Islet precursor cell (in vitro differentiated cells): Measurements from ENCODE around the gene BBS1.

ENCODE experiments used
- DNase-seq: peaks from one replicate; pipeline ENCODE4 v3.0.0-alpha.2; 2018

Gene BBS1

DNA sequence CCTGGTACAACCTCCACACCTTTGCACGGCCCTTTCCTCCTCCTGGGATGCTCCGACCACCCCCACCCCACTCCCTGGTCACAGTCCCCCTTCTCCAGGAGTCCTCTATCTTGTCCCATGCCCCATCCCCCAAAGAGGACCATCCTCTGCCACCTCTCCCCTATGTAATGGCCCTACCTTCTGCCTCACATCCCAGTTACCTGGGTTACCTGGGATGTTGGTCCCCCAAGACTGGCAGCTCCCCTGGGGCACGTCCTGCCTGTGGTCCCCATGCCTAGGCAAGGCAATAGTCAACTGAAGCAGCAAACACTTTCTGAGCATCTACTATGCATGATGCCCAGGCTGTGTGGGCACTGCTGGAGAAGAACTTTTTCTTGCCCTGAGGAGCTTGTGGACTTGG lies 45.0 kb downstream of the BBS1 start:
- no peak for DNase-seq

DNA sequence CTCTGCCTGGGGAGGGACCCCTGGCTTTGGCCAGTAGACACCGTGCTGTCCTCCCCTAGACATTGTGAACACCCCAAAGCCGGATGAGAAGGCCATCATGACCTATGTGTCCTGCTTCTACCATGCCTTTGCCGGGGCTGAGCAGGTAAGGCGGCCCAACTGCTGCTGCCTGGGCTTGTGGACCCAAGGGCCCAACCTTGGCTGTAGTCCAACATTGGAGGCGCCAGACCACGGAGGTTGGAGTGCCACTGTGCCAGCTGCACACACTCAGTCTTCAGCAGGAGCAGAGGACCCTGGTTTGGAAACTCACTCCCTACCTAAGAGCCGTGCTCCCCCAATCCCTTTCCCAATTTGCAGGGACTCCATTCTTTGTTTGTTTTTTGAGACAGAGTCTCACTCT lies 45.7 kb downstream of the BBS1 start:
- no peak for DNase-seq

DNA sequence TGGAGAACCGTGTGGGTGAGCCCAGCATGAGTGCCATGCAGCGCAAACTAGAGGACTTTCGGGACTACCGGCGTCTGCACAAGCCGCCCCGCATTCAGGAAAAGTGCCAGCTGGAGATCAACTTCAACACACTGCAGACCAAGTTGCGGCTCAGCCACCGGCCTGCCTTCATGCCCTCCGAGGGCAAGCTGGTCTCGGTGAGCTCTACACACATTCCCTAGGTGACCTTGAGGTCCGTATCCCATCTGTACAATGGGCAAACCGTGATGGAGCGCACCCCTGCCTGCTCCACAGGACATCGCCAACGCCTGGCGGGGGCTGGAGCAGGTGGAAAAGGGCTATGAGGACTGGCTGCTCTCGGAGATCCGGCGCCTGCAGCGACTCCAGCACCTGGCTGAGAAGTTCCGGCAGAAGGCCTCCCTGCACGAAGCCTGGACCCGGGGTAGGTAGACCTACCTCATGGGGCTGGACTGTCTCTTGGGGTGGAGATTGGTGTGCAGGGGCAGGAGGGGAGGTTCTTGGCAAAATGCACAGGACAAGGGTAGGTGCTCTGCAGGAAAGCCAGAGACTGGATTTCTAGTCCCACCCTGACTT lies 47.4 kb downstream of the BBS1 start:
- peak; percentile 45 for DNase-seq

DNA sequence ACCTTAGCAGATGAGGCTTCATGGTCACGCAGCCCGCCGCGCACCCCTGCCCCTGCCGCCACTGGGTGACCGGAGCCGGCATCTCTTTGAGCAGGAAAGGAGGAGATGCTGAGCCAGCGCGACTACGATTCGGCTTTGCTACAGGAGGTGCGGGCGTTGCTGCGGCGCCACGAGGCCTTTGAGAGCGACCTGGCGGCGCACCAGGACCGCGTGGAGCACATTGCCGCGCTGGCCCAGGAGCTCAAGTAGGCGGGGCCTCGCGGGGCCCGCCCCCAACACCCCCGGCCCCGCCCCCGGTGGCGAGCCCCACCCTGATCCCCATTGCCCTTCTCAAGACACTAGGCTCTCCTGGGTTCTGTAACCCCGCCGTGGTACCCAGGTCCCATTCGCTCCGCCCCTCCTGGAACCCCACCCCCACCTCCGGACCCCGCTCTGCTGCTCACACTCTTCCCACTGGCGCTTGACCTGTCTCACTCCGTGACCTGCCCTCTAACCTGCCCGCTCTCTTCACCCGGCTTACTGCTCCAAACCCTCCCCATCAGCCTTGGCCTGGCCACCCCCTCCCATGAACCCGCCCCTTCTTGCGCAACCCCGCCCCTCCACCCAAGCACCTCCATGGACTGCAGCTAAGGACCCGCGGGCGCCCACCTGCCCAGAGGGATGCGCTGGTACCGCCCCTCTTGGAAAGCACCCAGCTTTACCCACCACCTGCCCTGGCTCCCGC lies 48.9 kb downstream of the BBS1 start:
- no peak for DNase-seq

DNA sequence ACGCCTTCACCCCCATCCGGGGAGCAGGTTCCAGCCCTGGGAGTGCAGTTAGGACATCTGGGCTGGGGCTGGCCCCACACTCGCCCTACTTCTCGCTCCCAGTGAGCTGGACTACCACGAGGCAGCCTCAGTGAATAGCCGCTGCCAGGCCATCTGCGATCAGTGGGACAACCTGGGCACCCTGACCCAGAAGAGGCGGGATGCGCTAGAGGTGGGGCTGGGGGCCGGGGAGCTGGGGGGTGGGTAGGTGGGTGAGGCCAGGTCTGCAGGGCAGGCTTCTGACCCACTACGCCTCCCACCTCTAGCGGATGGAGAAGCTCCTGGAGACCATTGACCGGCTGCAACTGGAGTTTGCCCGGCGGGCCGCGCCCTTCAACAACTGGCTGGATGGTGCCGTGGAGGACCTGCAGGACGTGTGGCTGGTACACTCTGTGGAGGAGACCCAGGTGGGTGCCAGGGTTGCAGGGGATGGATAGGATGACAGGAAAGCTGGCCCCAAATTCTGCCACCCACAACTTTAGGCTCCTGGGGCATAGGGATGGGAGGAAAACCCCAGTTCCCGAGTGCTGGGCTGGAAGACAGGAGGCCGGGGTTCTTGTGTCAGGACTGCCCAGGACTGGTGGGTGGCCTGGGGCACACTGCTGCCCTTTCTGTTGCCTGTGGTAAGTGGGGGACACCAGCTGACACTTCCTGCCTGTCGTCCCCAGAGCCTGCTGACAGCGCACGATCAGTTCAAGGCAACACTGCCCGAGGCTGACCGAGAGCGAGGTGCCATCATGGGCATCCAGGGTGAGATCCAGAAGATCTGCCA lies 49.6 kb downstream of the BBS1 start:
- DNase-seq, result peak; percentile 43

DNA sequence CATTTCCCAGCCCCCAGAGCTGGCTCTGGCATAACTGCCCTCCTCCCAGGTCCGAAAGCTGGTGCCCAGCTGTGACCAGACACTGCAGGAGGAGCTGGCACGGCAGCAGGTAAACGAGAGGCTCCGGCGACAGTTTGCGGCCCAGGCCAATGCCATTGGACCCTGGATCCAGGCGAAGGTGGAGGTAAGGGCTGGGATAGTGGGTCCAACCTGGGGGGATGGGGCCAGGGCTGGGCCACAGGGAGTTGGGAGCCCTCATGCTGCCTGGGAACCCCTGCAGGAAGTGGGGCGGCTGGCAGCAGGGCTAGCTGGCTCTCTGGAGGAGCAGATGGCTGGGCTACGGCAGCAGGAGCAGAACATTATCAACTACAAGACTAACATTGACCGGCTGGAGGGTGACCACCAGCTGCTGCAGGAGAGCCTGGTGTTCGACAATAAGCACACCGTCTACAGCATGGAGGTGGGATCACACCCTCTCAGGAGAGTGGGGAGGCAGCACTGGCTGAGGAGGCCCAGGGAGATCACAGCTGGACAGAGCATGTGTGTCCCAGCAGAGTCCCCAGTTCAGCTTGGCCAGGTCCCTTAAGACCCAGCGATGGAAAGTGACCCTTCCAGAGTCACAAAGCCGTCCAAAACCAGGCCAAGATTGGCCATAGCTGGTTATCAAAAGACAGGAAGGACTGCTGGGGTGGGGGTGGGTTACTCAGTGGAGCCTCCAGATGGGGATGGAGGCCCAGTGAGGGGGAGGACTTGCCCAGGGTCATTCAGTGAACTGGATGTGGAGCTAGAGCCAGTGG lies 50.9 kb downstream of the BBS1 start:
- DNase-seq, result peak; percentile 47

DNA sequence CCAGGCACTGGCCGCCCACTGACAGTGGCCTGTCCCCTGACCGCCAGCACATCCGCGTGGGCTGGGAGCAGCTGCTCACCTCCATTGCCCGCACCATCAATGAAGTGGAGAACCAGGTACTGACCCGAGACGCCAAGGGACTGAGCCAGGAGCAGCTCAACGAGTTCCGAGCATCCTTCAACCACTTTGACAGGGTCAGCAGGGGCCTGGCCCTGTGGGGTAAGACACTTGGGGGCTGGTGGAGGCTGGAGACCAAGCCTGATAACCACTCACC lies 51.5 kb downstream of the BBS1 start:
- DNase-seq, result no peak

DNA sequence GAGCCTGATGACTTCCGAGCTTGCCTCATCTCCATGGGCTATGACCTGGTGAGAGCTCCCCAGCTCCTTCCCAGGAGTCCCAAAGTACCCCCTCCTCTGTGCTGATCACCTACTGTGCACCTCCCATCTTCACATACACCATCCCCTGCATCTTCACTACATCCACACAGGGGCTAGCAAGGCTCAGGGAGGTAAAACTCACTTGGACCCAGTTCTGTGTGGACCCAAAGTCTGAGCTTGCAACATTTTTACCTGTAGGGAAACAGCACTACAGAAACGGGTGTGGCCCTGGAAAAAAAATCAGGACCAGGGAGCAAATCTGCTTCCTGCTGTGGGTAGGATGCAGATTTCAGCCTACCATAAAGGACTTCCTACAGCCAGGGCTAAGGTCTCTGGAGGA lies 51.8 kb downstream of the BBS1 start:
- no peak for DNase-seq

DNA sequence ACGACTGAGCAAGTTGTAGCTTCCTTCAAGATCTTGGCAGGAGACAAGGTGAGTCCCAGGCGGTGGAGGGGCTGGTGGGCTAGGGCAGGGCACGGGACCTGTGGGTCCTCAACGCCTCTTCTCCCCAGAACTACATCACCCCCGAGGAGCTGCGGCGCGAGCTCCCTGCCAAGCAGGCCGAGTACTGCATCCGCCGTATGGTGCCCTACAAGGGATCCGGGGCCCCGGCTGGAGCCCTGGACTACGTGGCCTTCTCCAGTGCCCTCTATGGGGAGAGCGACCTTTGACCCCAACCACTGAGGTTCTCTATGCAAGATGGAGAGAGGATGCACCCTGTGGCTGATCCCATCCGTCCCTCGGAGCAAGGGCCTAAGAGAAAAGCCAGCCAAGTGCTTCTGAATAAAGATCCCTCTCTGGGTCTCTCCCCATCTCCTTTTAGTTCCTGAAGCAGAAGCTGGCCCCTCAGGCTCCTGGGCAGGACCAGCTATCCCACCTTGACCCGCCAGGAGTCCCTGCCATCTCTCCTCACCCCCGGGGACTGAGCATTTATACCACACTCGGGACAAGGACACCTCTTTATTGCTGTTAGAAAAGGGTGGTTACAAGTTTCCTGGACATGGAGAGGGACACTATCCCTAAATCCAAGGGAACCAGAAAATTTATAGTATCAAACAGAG lies 52.6 kb downstream of the BBS1 start:
- DNase-seq, result no peak

DNA sequence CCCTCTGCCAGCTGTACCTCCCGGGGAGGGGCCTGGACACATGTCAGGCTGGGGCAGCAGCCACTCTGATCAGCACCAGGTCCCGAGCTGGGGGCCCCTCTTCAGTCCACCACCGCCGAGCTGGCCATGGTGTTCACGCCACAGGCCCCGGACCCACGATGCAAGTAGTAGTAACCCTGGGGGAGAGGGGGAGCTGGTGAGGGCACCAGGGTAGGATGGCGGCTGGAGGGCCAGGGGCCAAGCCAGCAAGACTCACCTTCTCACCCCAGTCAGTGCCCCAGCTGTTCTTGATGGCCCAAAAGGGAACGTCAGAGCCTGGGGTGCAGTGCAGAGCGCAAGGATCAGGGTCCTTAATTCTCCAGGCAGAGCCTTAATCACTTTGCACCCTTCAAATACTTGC lies 53.4 kb downstream of the BBS1 start:
- peak; percentile 39 for DNase-seq

DNA sequence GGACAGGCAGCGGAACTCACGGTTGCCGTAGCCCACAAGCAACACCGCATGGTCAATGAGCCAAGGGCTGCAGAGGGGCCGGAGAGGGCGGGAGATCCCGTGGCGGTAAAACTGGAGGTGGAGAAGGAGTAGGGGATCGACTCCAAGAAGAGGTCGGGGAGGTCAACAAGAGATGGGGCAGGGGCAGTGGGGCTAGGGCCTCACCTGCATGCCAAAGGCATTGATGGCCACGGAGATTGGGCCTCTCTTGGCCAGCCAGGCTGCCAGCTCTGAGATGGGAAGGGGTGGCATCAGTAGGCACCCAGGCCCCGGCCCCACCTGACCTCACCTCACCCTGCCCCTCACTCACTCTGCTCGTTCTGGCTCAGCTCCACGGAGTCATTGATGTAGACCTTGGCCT lies 54.1 kb downstream of the BBS1 start:
- no peak for DNase-seq

DNA sequence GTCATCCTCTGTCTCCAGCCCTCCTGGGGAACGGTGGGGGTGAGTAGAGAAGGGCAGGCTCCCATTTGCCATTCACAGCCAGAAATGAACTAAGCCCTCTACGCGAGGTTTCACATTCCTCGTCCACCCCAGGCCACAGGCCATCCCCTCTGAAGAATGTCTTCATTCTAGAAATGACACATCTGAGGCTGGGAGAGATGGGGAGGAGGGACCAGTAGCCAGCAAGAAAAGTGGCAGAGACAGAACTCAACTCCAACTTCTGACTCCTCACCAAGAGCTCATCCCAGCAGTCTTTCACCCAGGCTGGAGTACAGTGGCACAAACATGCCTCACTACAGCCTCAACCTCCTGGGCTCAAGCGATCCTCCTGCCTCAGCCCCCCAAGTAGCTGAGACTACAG lies 54.5 kb downstream of the BBS1 start:
- DNase-seq, result peak; percentile 50

DNA sequence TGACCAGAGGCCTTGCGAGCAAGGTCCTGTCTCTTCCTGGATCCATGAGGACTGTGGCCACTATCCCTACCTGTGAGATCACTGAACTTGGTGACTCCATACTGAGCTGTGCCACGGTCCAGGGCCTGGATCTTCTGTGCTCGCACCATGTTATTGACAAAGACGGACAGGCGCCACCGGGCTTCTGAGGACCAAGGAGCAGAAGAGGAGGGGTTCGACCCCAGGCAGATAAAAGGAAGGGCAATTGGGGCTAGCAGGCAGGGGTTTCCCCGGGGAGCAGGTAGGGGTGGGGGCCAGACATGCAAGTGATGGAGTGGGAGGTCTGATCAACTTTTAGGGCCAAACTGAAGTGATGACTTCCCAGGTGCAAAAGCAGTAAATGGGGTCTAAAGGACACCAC lies 55.8 kb downstream of the BBS1 start:
- DNase-seq, result no peak

DNA sequence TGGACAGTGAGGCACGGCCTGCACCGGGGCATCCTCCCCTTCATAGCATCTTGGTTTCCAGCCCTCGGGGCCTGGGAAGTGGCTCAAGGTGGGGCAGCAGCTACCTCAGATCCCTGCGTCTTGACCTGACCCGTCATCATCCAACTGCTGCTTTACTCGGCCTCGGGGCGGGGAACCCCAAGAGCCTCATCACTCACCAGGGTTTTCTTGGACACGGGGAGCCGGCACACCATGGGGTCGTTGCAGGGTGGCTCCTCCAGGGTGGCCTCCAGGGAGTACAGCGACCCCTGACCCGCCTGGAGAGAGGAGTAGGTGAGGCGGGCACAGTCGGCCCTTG lies 57.3 kb downstream of the BBS1 start:
- DNase-seq, result peak; percentile 48

DNA sequence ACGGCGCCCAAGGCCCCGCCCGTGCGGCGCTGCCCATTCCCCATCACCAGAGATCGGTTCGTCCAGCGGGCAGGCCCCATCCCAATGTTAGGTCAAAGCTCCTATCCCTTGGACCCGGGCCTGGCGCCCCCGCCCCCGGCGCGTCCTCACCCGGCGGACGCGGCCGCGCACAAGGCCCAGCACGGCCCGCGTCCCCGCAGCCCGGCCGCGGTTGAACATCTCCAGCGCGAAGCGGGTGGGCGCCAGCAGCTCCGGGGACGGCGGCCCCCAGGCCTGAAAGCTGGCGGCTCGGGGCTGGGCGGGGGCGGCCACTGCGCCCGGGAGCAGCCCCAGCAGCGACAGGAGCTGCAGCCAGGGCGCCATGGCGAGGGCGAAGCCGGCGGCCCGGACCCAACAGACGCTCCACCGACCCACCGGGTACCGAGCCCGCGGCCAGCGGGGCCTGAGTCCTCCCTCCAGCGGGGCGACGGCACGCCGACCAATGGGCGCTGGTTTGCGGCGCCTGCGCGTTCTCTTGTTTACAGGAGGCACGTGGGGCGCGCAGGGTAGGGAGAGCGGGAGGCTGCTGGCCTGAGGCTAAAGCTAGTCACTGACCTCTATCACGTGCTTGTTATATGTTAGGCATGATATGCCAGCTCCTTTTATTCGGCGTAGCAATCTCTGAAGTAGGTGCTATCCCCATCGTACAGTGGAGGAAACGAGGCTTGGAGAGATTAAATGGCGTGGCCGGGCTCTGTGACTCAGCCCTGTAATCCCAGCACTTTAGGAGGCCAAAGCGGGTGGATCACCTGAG lies 57.9 kb downstream of the BBS1 start, which contains the start of gene CTSF:
CTSF (minus strand) TSS at position 483 of the 793 bp plus-strand sequence; CDS start at position 363, 120 bp downstream.
- peak; percentile 57 for DNase-seq

DNA sequence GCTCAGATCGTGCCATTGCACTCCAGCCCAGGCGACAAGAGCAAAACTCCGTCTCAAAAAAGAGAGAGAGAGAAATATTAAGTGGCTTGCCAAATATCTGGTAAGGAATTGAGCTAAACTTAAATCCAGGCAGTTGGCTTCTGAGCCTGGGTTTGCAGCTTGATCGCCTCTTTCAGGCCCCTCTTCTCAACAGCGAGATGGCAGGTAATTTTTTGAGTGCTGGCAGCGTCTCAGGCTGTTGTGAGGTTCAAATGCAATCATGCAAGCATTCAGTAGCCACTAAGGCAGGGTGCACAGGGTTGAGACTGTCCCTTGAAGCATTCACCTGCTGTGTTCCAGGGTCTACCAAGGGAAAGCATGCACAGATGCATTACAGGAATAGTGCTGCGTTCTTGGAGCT lies 58.6 kb downstream of the BBS1 start:
- DNase-seq, result no peak

DNA sequence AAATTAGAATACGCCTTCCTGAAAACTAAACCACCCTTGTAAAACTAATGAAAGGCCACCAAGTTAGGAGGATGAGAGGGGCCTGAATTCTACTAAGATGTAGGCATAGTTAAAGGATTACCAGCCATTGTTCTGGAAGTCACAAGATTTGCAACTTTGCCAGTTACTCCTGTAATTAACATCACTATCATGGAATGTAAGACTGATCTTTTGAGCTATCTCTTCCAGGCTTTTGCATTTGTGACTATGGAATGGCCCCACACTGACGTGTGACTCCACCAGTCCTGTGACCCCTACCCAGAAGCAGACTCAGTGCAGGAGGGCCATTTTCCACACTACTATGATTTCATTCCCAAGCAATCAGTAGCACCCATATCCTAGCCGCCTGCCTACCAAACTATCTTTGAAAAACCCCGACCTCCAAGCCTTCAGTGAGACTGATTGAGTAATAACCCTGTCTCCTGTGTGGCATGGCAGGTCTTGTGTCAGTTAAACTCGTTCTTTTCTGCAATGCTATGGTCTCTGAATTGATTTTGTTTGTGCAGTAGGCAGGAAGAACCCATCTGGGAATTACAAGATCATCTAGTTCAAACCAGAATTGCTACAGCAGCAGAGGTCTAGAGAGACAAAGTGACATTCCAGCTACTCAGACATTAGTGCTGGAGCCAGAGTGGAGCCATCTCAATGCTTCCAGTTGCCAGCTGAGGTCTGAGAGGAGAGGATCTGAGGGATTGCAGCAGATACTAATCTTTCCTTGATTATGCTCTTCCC lies 59.8 kb downstream of the BBS1 start:
- peak; percentile 59 for DNase-seq

DNA sequence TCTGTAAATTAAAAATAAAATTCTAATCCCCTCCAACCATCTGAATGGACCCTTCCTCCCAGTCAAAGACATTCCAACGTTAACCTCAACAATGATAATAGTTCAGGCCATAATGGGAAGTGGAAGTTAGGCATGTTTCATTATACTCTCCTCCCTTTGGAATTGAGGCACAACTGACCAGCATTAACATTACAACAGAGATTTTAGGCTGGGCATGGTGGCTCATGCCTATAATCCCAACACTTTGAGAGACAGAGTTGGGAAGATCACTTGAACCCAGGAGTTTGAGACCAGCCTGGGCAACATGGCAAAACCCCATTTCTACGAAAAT lies 60.4 kb downstream of the BBS1 start:
- DNase-seq, result no peak

DNA sequence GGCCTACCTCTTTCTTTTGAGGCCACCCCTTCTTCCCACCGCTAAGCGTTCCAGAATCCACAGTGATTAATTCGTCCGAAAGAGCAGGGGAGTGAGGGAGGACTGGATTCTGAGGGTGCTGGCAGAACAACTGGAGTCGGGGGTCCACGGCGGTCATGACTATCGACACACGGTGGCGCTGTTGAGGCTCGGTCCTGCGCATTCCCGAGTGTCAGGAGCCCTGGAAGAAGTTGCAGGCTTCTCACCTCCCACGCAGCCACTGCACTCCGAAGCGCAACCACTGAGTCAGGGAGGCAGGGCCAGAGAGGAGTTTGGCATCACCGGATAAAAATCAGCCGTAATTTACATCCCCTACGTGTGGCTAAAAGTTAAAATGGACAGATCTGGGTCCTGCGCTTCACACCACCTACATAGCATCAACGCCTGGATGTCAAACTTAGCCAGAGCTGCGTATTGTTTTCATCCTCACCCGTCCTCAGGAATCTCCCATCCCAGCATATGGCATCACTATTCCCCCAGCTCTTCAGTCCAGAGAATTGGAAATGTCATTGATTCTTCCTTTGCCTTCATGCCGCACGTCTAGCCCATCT lies 68.7 kb downstream of the BBS1 start:
- peak; percentile 85 for DNase-seq

DNA sequence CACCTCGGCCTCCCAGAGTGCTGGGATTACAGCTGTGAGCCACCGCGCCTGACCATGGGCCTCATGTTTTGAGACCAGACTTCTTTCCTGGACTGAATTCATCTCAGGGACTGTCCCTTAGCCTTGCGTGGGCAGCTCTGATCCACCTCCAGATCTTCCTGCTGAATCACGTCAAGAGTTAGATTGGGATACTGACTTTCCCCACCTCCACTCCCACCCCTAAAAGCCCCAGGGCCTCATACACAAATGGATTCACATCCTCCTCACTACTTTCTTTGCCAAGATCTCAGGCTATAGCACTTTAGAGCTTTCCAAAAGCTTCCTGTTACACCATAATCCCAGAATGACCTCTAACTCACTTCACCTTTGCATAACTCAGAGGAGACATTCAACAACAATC lies 70.4 kb downstream of the BBS1 start:
- DNase-seq, result no peak

DNA sequence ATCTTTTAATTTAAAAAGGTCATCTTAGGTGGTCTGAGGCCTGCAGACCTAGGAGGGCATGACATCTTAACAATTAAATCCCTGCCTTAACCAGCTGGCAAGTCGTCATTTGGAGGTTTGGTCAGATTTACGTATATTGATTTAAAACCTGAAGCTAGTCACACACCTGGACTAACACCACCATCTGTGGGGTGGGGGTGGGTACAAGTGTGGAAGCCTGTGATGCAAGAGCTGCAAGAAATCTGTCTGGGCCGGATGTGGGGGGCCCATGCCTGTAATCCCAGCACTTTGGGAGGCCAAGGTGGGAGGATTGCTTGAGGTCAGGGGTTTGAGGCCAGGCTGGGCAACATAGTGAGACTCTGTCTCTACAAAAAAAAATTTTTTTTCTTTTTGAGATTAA lies 70.8 kb downstream of the BBS1 start:
- DNase-seq, result no peak
